NCI-H446 treated with DMSO at 0.1 percent for 48 hours (cell line): ENCODE data around the gene CFDP1.

Experiments
- DNase-seq: peaks from one replicate; lab custom pipeline; 2025; lab: John Stamatoyannopoulos, UW

The CFDP1 gene

DNA sequence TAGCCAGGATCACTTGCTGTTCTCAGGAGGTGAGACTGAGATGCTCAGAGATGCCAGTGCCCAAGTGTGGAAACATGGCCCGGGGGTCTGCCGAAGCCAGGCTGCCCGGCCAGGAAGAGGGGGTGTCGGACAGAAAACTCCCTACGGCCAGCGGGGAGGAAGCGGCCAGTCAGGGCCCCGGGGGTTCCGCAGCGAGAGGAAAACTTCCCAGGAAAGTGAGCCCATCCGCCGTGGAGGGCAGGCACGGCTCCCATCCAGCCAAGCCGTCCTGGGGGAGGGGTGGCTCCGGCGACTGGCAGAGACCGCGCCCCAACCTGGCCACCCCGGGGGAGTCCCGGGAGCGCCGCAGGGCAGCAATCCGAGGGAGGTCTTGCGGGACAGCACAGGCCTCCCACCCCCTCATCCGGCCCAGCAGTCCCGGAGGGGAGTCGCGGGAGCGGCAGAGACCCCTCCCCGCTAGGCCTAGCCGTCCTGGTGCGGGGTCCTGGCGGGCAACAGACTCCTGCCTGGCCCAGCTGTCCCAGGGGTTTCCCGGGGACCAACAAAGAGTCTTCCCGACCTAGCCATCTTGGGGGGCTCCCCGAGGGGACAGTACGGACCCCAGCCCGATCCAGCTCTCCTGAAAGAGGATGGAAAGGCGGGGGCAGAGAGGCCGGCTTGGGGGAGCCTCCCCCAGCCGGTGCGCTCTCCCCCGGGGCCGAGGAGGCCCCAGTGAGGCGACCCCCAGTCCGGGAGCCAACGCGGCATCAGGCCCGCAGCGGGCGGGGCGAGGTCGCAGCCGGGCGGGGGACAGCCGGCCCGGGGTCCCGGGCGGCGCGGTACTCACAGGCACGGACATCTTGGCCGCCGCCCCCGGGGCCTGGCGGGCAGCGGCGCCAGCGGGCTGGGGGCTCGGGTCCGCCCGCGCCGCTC lies 168.0 kb downstream of the CFDP1 start:
- no peak for DNase-seq

- peak; percentile 46 for DNase-seq
These were observed 168.8 kb downstream of the CFDP1 start for GRCh38 chr16:75264457-75264998.

GRCh38 chr16:75263963-75264445 lies 169.3 kb downstream of the CFDP1 start:
- peak; percentile 46 for DNase-seq

DNA sequence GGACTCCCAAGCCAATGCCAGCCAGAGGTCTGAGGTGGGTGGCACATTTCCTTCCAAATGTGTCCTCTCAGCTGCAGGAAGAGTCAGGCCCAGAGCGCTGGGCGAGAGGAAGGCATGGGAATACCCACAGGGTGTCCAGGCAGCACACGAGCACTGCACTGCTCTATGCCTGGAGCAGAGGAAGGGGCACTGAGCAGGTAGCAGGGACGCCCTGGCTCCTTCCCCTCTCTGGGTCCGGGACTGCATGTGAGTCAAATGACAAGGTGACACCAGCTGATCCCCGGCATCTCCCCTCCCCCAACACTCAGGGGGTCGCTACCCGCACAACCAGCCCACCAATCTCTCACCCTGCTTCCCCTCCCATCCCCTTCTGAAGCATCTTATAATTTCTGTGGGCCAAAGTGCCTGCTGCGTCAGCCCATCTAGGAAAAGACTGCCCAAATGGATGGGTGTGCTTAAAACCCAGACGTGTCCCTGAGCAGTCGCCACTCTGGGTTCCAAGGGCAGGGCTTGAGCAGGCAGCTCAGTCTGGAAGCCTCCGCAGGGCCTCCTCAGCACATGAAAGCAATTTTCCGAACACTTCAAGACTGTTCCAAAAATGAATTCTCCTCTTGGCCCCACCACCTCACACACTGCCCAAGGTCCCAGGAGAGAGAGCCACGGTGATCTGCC lies 169.9 kb downstream of the CFDP1 start:
- DNase-seq = no peak

- no peak for DNase-seq
These were observed 170.5 kb downstream of the CFDP1 start for GRCh38 chr16:75262800-75263127.

DNA sequence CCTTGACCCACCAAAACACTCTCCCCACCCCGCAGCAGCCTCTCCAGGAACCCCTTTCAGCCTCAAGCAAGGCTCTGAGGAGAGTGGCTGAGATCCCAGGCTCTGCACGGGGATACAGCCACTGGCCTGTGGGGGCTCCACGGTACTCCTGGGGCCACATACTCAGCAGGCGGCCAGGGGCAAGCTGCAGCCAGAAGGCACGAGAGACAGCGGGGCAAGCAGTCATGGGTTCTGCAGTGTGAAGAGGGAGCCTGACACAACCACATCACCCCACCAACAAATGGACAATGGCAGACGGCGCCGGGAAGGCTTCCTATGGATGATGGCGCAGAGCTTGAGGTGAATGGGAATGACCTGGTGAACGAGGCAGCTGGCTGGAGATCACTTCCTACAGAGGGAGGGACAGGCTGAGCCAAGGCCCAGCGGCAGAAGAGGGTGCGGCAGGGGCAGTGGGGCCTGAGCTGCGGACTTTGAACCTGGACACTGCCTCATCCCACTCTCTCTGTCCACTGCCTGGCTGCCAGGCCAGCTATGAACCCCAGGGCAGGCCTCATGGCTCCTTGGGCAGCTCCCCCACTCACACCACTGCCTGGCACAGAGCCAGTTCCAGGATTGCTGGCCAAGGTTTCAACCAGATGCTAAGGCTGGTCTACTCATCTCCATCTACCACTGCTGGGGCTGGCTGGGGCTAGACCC lies 171.1 kb downstream of the CFDP1 start:
- DNase-seq = no peak

- DNase-seq = no peak
These were observed 171.7 kb downstream of the CFDP1 start for GRCh38 chr16:75261590-75262078.

- no peak for DNase-seq
These were observed 172.3 kb downstream of the CFDP1 start for GRCh38 chr16:75260851-75261589.

DNA sequence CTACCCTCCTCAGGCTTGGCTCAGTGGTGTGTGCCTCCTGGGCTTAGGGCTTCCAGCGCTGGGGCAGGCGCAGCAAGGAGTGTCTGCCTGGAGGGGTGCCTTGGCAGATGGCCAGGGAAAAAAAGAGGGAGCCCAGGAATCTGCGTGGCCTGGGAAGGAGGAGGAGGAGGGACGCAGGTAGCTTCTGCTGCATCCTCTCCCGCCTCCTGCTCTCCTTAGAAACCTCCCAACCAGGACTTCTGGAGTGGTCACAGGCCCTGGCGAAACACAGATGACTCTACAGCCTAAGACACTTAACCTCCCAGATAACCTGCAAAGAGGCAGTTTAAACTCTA lies 174.5 kb downstream of the CFDP1 start:
- no peak for DNase-seq

DNA sequence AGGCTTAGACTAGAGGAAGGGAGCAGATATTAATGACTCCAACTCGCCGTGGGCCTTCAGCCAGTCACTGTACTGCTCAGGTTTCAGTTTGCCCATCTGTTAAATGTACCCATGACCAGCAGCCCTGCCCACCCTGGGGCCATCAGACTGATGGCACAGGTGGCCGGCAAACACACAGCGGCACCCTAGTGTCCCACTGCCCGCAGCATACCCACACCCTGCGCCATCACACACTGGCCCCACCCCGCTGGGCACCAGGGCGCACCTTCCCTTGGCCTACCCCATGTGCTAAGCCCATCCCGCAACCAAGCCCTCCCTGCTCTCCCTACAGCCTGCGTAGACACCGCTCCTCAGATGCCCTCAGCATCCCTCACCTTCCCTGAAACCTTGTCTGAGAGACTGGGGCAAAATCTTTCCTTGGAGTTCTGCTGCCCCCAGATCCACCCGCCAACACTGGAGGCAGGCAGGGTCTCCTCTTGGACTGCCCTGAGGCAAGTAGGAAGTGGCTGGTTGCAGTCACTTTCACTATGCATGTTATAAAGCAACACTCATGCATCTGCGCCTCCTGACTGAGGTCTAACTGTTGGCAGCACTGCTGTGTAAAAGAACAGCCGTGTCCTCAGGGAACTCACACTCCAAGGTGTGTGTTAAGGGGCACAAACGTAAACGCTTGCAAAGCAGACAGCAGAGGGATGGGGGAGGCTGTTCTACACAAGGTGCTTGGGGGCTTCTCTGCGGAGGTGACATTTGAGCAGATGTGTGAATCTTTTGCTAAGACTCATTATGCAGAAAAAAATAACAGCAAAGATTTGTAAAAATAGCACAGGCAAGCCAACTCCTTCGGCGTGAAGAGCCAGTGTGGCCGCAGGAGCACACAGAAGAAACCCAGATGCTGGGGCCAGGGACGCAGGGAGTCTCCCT lies 175.2 kb downstream of the CFDP1 start:
- no peak for DNase-seq

DNA sequence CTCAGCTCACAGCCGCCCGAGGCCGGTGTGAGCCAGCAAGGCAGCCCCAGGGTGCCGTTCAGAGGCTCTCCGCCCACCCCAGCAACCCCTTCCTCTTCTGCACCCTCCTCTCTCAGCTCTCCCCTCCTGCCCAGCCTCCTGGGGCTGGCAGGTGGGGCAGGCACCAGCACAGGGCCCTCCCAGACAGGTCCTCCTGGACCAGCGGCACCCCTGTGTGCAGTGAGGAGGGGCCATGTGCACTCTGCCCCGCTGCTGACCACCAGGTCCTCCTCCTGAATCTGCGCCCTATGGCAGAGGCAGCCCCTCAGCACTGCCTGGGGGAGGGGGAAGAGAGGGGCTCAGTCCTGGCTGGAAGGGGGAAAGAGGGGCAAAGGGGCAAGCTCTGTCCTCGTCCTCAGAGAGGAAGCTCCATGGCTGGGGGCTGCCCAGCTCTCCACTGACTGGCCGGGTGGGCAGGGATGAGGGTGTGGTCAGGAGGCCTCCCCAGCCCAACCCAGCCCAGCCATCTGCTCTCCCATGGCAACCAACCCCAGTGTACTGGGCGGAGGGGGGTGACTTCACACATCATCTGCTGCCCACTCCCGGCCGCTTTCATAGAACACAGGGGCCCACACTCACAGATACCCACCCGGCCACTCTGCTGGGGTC lies 176.5 kb downstream of the CFDP1 start:
- no peak for DNase-seq

GRCh38 chr16:75256059-75256571 lies 177.2 kb downstream of the CFDP1 start:
- no peak for DNase-seq

DNA sequence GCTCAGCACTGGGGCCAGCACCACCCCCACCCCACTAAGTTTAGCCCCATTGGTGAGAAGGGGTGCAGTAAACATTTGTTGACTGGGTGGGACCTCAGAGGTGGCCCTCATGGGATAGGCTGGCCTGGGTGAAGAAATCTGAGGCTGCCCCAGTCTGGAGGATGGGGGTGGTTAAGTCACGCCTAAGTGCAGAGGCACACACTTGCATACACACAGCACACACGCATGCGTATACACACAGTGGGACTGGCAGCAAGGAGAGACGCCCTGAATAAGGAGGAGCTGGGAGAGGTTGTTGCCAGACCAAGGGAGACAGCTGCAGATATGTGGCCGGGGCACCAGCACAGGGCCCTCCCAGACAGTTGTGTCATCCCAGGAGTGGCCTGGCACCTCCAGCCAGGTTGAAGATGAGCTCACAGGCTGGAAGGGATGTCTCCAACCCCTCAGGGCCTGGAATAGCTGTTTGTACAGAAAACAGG lies 178.9 kb downstream of the CFDP1 start:
- DNase-seq = no peak

DNA sequence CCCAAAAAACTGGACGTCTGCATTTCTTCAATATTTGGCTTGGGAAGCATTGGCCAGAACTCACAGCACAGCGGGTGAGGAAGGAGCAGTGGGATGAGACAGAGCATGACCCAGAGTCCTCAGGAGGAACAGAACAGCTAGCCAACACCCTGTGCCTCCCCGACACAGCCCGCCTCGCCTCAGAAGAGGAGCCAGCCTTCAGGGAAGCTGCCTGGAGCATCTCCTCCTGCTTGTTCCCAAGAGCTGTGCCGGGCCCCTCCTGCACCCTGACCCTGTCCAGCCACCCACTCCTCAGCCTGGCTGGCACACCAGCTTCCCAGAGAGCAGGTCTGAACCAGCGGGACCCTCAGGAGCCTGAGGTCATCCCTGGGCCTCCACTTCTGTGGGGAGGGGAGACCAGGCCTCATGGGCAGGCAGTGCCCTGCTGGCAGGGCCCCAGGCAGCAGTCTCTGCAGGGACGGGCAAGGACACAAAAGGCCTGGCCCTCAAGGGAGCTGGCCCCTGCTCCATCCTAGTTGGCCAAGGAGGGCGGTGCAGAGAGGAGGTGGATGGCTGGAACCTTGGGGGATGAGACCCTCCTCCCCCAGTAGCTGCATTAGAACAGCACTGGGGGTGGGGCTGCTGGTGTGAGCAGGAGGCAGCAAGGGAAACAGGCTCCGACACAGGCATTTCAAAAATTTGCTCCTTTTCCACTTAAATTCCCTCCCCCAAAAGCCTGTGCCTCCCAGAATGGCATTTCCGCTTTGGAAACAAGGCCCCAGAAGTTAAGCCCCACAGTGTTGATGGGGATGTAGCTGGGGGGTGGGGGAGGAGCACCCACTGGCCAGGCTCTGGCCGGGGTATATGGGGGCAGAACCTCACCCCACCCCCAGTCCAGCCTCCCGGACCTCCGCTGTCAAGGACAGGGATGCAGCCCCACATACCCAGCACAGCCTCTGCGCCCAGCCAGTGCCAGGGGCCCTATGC lies 180.1 kb downstream of the CFDP1 start:
- DNase-seq = no peak

GRCh38 chr16:75252049-75252864 lies 181.0 kb downstream of the CFDP1 start:
- DNase-seq = no peak

- DNase-seq = peak; percentile 35
These were observed 181.8 kb downstream of the CFDP1 start, which contains the start of gene BCAR1 for GRCh38 chr16:75251280-75252048. BCAR1 (minus strand) TSS chr16:75251624; CDS start chr16:75251482, 142 bp downstream.

DNA sequence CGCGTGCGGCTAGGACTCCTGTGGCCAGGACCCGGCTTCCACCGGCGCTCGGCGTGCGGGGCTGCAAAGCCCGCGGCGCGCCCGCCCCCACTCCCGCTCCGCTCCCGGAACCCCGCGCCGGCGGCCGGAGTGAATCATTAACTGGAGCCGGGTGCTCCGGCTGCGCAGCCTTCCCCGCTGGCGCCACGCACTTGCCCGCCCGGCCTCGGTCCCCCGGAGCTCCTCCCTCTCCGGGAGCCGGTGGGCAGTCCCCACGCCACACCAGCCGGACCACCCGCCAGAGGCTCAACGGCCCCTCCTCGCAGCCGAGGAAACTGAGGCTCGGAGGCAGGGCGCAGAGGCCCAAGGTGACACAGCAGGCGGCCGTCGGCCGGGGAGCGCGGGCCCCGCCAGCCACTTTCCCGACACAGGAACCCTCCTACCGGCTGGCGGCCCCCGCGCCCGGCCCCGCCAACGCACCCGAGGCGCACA lies 182.5 kb downstream of the CFDP1 start:
- no peak for DNase-seq
